ENCODE measurements around the gene NOSTRIN. TPM values are rescaled to one million over a fixed set of nuclear protein-coding genes. Genes with fewer than 3 reads are reported as not detected.
"Not testable (repeated sequence)": the region's sequence is repeated elsewhere in the genome, so short reads cannot be mapped to it uniquely, and the experiment has no call there.

The NOSTRIN gene
- total and polyA plus RNA-seq, 2 of the 8 experiments (the other 6 are each of a cell fraction or from before 2014, with no cell fraction given): not detected

GRCh38 chr2:168882163-168882562 is 79.7 kb downstream of the NOSTRIN start:
- H4K20me1 ChIP-seq (replicated peaks in 1 of 2; ENCODE audit: control insufficient read depth in 1 of 2, insufficient read depth in 2 of 2, low read length in 2 of 2); H3K36me3 ChIP-seq (ENCODE audit: control insufficient read depth in 2 of 4, insufficient read depth in 4 of 4, low read length in 3 of 4); H3K18ac ChIP-seq (ENCODE audit: extremely low read depth, low read length); H3K79me1 ChIP-seq (ENCODE audit: low read depth, low read length); H3K23ac ChIP-seq (ENCODE audit: insufficient read length); CTCF ChIA-PET (ENCODE audit: partially characterized antibody); H2BK15ac ChIP-seq (ENCODE audit: low read length); H3K4ac ChIP-seq (replicated peaks; ENCODE audit: insufficient read length, low read depth, low read length); H3K4me1 ChIP-seq (replicated peaks in 1 of 4; ENCODE audit: control insufficient read depth in 3 of 4, insufficient read depth in 4 of 4, low read length in 3 of 4); H3K23me2 ChIP-seq (ENCODE audit: low read depth, low read length); H4K91ac ChIP-seq (replicated peaks; ENCODE audit: insufficient read length, low read length); H2AK5ac ChIP-seq (ENCODE audit: low read depth, low read length); DNase-seq (ENCODE audit: low read depth in 1 of 2, low spot score in 2 of 2); H3K79me2 ChIP-seq (ENCODE audit: control insufficient read depth in 1 of 2, insufficient read depth in 2 of 2, low read length in 2 of 2); FAIRE-seq; H2AFZ ChIP-seq (ENCODE audit: low read length); H2BK12ac ChIP-seq (ENCODE audit: low read depth, low read length); H4K8ac ChIP-seq (ENCODE audit: extremely low read depth, insufficient read depth, low read length); H2BK5ac ChIP-seq (ENCODE audit: low read depth, low read length); H3K56ac ChIP-seq (replicated peaks; ENCODE audit: insufficient read length, low read depth, low read length); H2BK120ac ChIP-seq (replicated peaks; ENCODE audit: low read depth, low read length); H3K9ac ChIP-seq (replicated peaks in 1 of 4; ENCODE audit: extremely low read depth in 1 of 4, low read depth in 3 of 4, low read length in 3 of 4); H3K14ac ChIP-seq (ENCODE audit: insufficient read length); H3K27me3 ChIP-seq (replicated peaks in 1 of 4; ENCODE audit: control insufficient read depth in 3 of 4, extremely low read depth in 1 of 4, insufficient read depth in 3 of 4, low read length in 3 of 4); H3K4me3 ChIP-seq (ENCODE audit: extremely low read depth in 1 of 4, insufficient read depth in 2 of 4, low read depth in 3 of 4, low read length in 4 of 4); H2BK20ac ChIP-seq (ENCODE audit: low read length); H3K4me2 ChIP-seq (ENCODE audit: insufficient read depth in 1 of 2, low read depth in 2 of 2, low read length in 2 of 2); H3K27ac ChIP-seq (ENCODE audit: low read depth, low read length); H3K9me3 ChIP-seq (ENCODE audit: insufficient read depth in 2 of 2, low read depth in 1 of 2, low read length in 1 of 2); H4K5ac ChIP-seq (ENCODE audit: insufficient read length, low read depth, low read length); POLR2A ChIA-PET (ENCODE audit: partially characterized antibody): not testable (repeated sequence)
- 94% methylated on average over 12 of the region's 12 CpGs; no CpG with 5 or more reads in 1 of the 2 experiments for WGBS, 2 experiments (ENCODE audit: extremely low coverage in 1 of 2, insufficient coverage in 1 of 2, insufficient read length in 1 of 2, insufficient replicate concordance in 2 of 2, low coverage in 1 of 2, low lambda C conversion rate in 2 of 2, missing lambda C conversion rate in 1 of 2)

Data from H1 (cell line).